Measurements from ENCODE around the gene CCDC86. TPM values are rescaled to one million over a fixed set of nuclear protein-coding genes. Genes with fewer than 3 reads are reported as not detected.

Gene CCDC86
- total and polyA plus RNA-seq, 9 of the 15 experiments (the other 6 are each of a cell fraction or from before 2014, with no cell fraction given), result 4.6 to 102 (median 25.2) TPM

GRCh38 chr11:60854140-60854846 lies 12.4 kb downstream of the CCDC86 start (continued):
- TF ChIP-seq E4F1 (CRISPR knock-in tag; IDR thresholded peaks at IDR 0.05; ENCODE audit: borderline replicate concordance) (no peak), TFAM (CRISPR knock-in tag; conservative IDR thresholded peaks at IDR 0.05) (no peak), ZKSCAN1 (IDR thresholded peaks at IDR 0.05; ENCODE audit: low read depth, low read length) (peak; percentile 46), LEF1 (IDR thresholded peaks at IDR 0.05) (peak; percentile 62; the same call in 1 of the 2 replicates), POLR2AphosphoS5 (IDR thresholded peaks at IDR 0.05; ENCODE audit: control insufficient read depth, insufficient read depth, low read depth, low read length) (peak; percentile 24; the same call in 1 of the 2 replicates), L3MBTL2 (IDR thresholded peaks at IDR 0.05) (0 out of 2 replicates have a peak, but pooled peaks have one; percentile 13), SMARCC2 (IDR thresholded peaks at IDR 0.05; ENCODE audit: low read depth) (peak; percentile 46; the same call in 1 of the 2 replicates), ZNF740 (CRISPR knock-in tag; IDR thresholded peaks at IDR 0.05) (peak; percentile 64; the same call in 1 of the 2 replicates), ZNF740 (tag; IDR thresholded peaks at IDR 0.05) (no peak), CXXC5 (CRISPR knock-in tag; IDR thresholded peaks at IDR 0.05) (0 out of 2 replicates have a peak, but pooled peaks have one; percentile 16), CLOCK (CRISPR knock-in tag; IDR thresholded peaks at IDR 0.05; ENCODE audit: borderline replicate concordance) (no peak), MNT (conservative IDR thresholded peaks at IDR 0.05) (peak; percentile 27 to 73; a peak in 3 of 4 replicates), ZBTB7A (IDR thresholded peaks at IDR 0.05; ENCODE audit: borderline replicate concordance, control insufficient read depth, low read depth, low read length) (peak; percentile 85; the same call in 1 of the 2 replicates), RNF219 (CRISPR knock-in tag; IDR thresholded peaks at IDR 0.05) (no peak), RFX1 (IDR thresholded peaks at IDR 0.05) (no peak), DPF2 (IDR thresholded peaks at IDR 0.05) (peak; percentile 80), SUPT5H (IDR thresholded peaks at IDR 0.05) (no peak), NFIC (IDR thresholded peaks at IDR 0.05) (peak; percentile 19; the same call in 1 of the 2 replicates)
